Neuronal stem cell (in vitro differentiated cells): ENCODE measurements around the gene ADAMTSL5.

Experiments used
- DNase-seq: peaks from one replicate; pipeline ENCODE4 v3.0.0-alpha.2; 2013; ENCODE audit warnings: low spot score
- H2AFZ ChIP-seq: one replicate; pipeline ENCODE4 v1.6.1; 2013; ENCODE audit warnings: mild to moderate bottlenecking, low read length, inconsistent platforms
- H2AK5ac ChIP-seq: 2 replicates; pipeline ENCODE4 v1.6.1; 2013; ENCODE audit warnings: low read depth, mild to moderate bottlenecking, inconsistent platforms, low read length, moderate library complexity, mixed read lengths
- H2BK120ac ChIP-seq: 2 replicates; pipeline ENCODE4 v1.6.1; 2013; ENCODE audit warnings: low read depth, mild to moderate bottlenecking, inconsistent platforms, low read length, moderate library complexity, mixed read lengths
- H2BK12ac ChIP-seq: one replicate; pipeline ENCODE4 v1.6.1; 2013; ENCODE audit warnings: low read length, inconsistent platforms
- H2BK15ac ChIP-seq: 2 replicates; pipeline ENCODE4 v1.6.1; 2013; ENCODE audit warnings: mild to moderate bottlenecking, low read length, inconsistent platforms, mixed read lengths
- H2BK5ac ChIP-seq: one replicate; pipeline ENCODE4 v1.6.1; 2013; ENCODE audit warnings: inconsistent platforms, mild to moderate bottlenecking, low read length, moderate library complexity
- H3K14ac ChIP-seq: one replicate; pipeline ENCODE4 v1.6.1; 2013; ENCODE audit warnings: low read length, inconsistent platforms
- H3K18ac ChIP-seq: 2 replicates; pipeline ENCODE4 v1.6.1; 2013; ENCODE audit warnings: low read length, inconsistent platforms
- H3K23ac ChIP-seq: 2 replicates; pipeline ENCODE4 v1.6.1; 2013; ENCODE audit warnings: low read depth, mild to moderate bottlenecking, mixed read lengths, low read length, inconsistent platforms; ENCODE audit not compliant: poor library complexity
- H3K27ac ChIP-seq: replicated peaks from 3 replicates; pipeline ENCODE4 v1.5.1; 2013; ENCODE audit warnings: low read length, inconsistent platforms
- H3K27me3 ChIP-seq, 3 experiments: 2 replicates each; pipeline ENCODE4 v1.6.1; 2013; ENCODE audit warnings: low read length in 3 of 3, mild to moderate bottlenecking in 2 of 3, inconsistent platforms in 1 of 3, low read depth in 1 of 3, mixed read lengths in 1 of 3, moderate library complexity in 1 of 3; ENCODE audit not compliant: control insufficient read depth in 3 of 3, insufficient read depth in 3 of 3
- H3K36me3 ChIP-seq, 2 donors: replicated peaks in 1 of 2; 2 replicates each; pipeline ENCODE4 v1.6.1; 2013; ENCODE audit warnings: low read length in 2 of 2; ENCODE audit not compliant: control insufficient read depth in 2 of 2, insufficient read depth in 2 of 2
- H3K4ac ChIP-seq: 2 replicates; pipeline ENCODE4 v1.6.1; 2013; ENCODE audit warnings: inconsistent platforms, mild to moderate bottlenecking, low read length, moderate library complexity
- H3K4me1 ChIP-seq, 2 donors: 1 replicate in 1 of 2; 2 replicates in 1 of 2; pipeline ENCODE4 v1.6.1; 2013; ENCODE audit warnings: low read length in 2 of 2, low read depth in 1 of 2; ENCODE audit not compliant: control insufficient read depth in 2 of 2, insufficient read depth in 1 of 2
- H3K4me2 ChIP-seq: one replicate; pipeline ENCODE4 v1.6.1; 2013; ENCODE audit warnings: mild to moderate bottlenecking, low read length, inconsistent platforms; ENCODE audit not compliant: insufficient read depth, poor library complexity, severe bottlenecking
- H3K4me3 ChIP-seq, 2 donors: 2 replicates each; pipeline ENCODE4 v1.5.1; 2013; ENCODE audit warnings: low read length in 2 of 2, mild to moderate bottlenecking in 2 of 2, inconsistent platforms in 1 of 2, moderate library complexity in 1 of 2
- H3K79me1 ChIP-seq: one replicate; pipeline ENCODE4 v1.6.1; 2013; ENCODE audit warnings: low read depth, mild to moderate bottlenecking, inconsistent platforms, low read length, moderate library complexity
- H3K9ac ChIP-seq: one replicate; pipeline ENCODE4 v1.6.1; 2013; ENCODE audit warnings: mild to moderate bottlenecking, low read depth, low read length, inconsistent platforms; ENCODE audit not compliant: poor library complexity
- H3K9me3 ChIP-seq, 2 donors: replicated peaks in 1 of 2; 2 replicates each; pipeline versions ENCODE3 to v1.6.1; 2013; ENCODE audit warnings: low read length in 2 of 2, mild to moderate bottlenecking in 2 of 2, inconsistent platforms in 1 of 2, low read depth in 1 of 2, mixed read lengths in 1 of 2, moderate library complexity in 1 of 2; ENCODE audit not compliant: control insufficient read depth in 2 of 2, insufficient read depth in 1 of 2
- H4K8ac ChIP-seq: one replicate; pipeline ENCODE4 v1.6.1; 2013; ENCODE audit warnings: low read depth, mild to moderate bottlenecking, inconsistent platforms, low read length, moderate library complexity
- H4K91ac ChIP-seq: one replicate; pipeline ENCODE4 v1.6.1; 2013; ENCODE audit warnings: low read length, low read depth, mild to moderate bottlenecking, inconsistent platforms; ENCODE audit not compliant: poor library complexity
- WGBS, 2 donors: extraction: QIAGEN DNeasy Blood & Tissue Kit; methylation state at CpG; one replicate each; pipeline ENCODE4 v1.1.7; 2013; ENCODE audit warnings: missing lambda C conversion rate in 2 of 2, mixed read lengths in 1 of 2; ENCODE audit not compliant: insufficient read length in 2 of 2, insufficient replicate concordance in 1 of 2; ENCODE audit errors: extremely low coverage in 2 of 2; 5-methylcytosine and 5-hydroxymethylcytosine counted together

ADAMTSL5 gene

DNA sequence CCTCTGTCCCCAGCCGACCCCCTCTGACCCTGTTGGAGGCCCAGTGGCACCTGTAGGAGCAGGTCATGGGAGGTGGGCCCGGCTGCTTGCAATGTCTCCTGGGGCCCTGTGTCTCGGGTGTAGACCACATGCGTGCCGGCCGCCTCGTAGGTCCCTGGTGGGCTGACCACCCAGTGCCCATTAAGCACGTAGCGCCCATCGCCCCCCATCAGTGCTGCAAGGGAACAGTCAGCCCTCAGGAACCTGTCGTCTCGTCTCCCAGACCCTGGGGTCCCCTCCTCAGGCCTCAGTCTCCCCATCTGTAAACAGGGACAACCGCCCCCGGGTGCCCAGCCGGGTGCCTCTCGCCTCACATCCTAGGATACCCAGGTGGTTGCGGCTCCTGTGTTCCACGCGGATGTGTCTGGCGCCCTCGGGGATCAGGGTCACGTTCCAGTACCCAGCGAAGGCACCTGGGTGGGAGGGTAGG is 5.6 kb downstream of the ADAMTSL5 start:
- H2BK12ac ChIP-seq, result peak overlapping the region; percentile 99
- no peak for DNase-seq
- no peak overlapping the region for H3K14ac ChIP-seq
- peaks cover 0 to 5% of the 10 kb centered on the region in 2 donors for H3K9me3 ChIP-seq
- H2AK5ac ChIP-seq, result peak overlapping the region; percentile 99
- peak overlapping the region; percentile 90 for H2BK15ac ChIP-seq
- WGBS, 2 donors, result no CpG with 5 or more reads among the region's 23 CpGs
- no peak overlapping the region for H3K4me3 ChIP-seq
- H3K36me3 ChIP-seq, result no peaks in the 10 kb centered on the region
- H3K27ac ChIP-seq, result no peak overlapping the region
- H2BK5ac ChIP-seq, result peak overlapping the region; percentile 71
- peak overlapping the region; percentile 96 for H2AFZ ChIP-seq
- peaks cover 0 to 40% (median 28%) of the 10 kb centered on the region in 3 experiments for H3K27me3 ChIP-seq
- H3K4ac ChIP-seq, result peak overlapping the region; percentile 61
- H4K8ac ChIP-seq, result peak overlapping the region; percentile 89
- peaks cover 10 to 16% of the 10 kb centered on the region in 2 donors for H3K4me1 ChIP-seq
- H3K4me2 ChIP-seq, result peak overlapping the region; percentile 39
- H3K23ac ChIP-seq, result peak overlapping the region; percentile 30
- peak overlapping the region; percentile 80 for H4K91ac ChIP-seq
- H2BK120ac ChIP-seq, result peak overlapping the region; percentile 97
- H3K9ac ChIP-seq, result no peak overlapping the region
- no peaks in the 10 kb centered on the region for H3K79me1 ChIP-seq
- H3K18ac ChIP-seq, result peak overlapping the region; percentile 95

DNA sequence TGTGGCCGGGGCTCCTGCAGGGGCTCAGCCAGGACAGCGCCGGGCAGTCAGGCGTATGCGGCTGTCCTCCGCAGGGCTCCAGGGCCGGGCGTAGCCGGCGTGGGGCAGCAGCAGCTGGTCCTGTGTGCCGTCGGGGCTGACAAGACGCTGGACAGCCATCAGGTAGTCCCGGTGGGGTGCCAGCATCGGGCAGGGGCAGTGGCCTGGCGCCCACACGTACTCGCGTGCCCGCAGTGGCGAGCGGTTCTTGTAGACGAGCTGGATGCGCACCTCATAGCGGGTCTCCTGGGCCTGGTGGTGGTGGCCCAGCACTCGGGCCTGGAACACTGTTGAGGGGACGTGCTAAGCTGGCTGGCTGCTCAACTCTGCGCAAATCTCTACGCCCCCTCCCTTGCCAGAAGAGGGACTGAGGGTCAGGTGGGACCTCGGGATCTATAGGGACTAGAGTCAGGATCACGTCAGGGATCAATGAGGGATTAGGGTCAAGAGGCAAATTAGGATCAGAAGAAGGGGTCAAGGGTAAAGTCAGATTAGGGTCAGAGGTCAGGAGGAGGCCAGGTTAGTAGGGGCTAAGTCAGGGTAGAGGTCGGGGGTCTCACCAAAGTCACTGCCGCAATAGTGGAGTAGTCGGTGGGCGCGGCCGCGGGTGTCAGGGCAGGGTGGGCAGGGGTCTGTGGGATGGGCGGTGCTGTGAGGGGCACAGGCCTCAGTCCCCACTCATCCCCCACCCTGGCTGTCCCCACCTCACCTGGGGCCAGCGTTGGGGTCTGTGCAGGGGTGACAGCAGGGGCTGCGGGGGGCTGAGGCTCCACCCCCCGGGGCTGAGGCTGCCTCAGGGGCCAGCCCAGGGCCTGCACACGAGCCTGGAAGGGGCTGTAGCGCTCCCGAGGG is 6.6 kb downstream of the ADAMTSL5 start:
- Histone ChIP-seq H3K18ac (no peak overlapping the region), H3K23ac (no peak overlapping the region), H2AFZ (no peak overlapping the region), H3K79me1 (no peaks in the 10 kb centered on the region), H3K27ac (no peak overlapping the region), H4K91ac (peak overlapping the region; percentile 9), H3K4me2 (no peak overlapping the region), H2BK5ac (peak overlapping the region; percentile 71), H3K4me3 (no peak overlapping the region), H3K27me3 (peaks cover 0 to 30% (median 22%) of the 10 kb centered on the region in 3 experiments), H2AK5ac (peak overlapping the region; percentile 99), H3K4me1 (peaks cover 10 to 16% of the 10 kb centered on the region in 2 donors), H3K9me3 (peaks cover 0 to 6% of the 10 kb centered on the region in 2 donors), H2BK15ac (peak overlapping the region; percentile 87), H2BK12ac (peak overlapping the region; percentile 93), H3K36me3 (no peaks in the 10 kb centered on the region), H3K14ac (no peak overlapping the region), H4K8ac (no peak overlapping the region), H3K4ac (peak overlapping the region; percentile 24), H2BK120ac (no peak overlapping the region), H3K9ac (no peak overlapping the region)
- no CpG with 5 or more reads among the region's 45 CpGs for WGBS, 2 donors
- no peak for DNase-seq

- no peak overlapping the region for H3K4ac ChIP-seq
- H3K27ac ChIP-seq, result no peak overlapping the region
- H2BK12ac ChIP-seq, result no peak overlapping the region
- H3K36me3 ChIP-seq, result no peaks in the 10 kb centered on the region
- H2BK15ac ChIP-seq, result no peak overlapping the region
- H2BK120ac ChIP-seq, result no peak overlapping the region
- no peak overlapping the region for H3K14ac ChIP-seq
- no peaks in the 10 kb centered on the region for H3K79me1 ChIP-seq
- H4K8ac ChIP-seq, result no peak overlapping the region
- no peak overlapping the region for H3K4me2 ChIP-seq
- peaks cover 0 to 21% (median 20%) of the 10 kb centered on the region in 3 experiments for H3K27me3 ChIP-seq
- no peak overlapping the region for H3K18ac ChIP-seq
- no peak overlapping the region for H4K91ac ChIP-seq
- WGBS, 2 donors, result no CpG with 5 or more reads among the region's 8 CpGs
- no peak overlapping the region for H3K4me3 ChIP-seq
- H2AK5ac ChIP-seq, result no peak overlapping the region
- peaks cover 0 to 6% of the 10 kb centered on the region in 2 donors for H3K9me3 ChIP-seq
- H3K9ac ChIP-seq, result no peak overlapping the region
- H3K4me1 ChIP-seq, result peaks cover 10 to 11% of the 10 kb centered on the region in 2 donors
- H3K23ac ChIP-seq, result no peak overlapping the region
- no peak for DNase-seq
- no peak overlapping the region for H2BK5ac ChIP-seq
- no peak overlapping the region for H2AFZ ChIP-seq
These were observed 7.8 kb downstream of the ADAMTSL5 start for GRCh38 chr19:1505012-1505411.
